Stimulated activated CD4-positive, alpha-beta T cell treated with anti-CD3 and anti-CD28 coated beads, Interleukin-4, amount 100 ng/mL, for 4 hours (primary cell): ENCODE measurements around the gene HMCES.

Source experiments
- DNase-seq, 2 experiments: peaks; one replicate each; pipeline ENCODE4 v3.0.0-alpha.2; 2020

The HMCES gene

DNA sequence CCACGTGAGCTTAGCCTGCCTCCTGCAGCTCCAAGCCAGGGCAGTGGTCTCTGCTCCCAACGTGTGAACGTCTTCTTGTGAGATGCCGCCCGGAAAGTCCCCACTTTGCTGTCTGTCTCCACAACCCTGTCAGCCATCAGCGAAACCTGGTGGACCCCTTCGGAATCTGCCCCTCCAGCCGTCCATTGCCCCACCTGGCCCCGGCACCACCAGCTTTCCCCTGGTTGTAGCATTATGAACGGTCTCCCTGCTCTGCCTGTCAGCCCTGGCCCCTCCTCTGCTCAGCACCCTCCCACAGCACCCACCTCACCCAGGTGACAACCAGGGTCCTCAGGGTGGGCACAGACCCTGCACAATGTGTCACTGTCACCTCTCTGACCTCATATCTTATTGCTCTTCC lies 71.1 kb downstream of the HMCES start:
- no peak for DNase-seq

DNA sequence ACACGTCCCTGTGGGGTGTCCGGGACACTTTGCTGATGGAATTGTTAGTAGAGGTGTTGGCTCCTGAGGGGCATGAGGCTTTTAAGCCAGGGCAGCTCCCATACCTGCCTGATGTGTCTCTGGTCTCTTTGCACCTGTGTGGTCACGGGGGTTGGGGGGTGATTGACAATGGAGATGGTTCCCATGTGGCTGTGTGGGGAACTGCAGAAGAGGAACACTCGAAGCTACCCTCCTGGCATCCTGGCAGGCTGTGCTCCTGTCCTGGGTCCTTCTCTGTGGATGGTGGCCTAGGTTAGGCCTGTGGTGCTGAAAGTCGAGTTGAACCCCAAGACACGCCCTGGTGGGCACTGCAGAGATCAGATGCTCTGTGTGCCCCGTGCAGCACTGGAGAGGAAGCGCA lies 73.4 kb downstream of the HMCES start:
- no peak for DNase-seq

DNA sequence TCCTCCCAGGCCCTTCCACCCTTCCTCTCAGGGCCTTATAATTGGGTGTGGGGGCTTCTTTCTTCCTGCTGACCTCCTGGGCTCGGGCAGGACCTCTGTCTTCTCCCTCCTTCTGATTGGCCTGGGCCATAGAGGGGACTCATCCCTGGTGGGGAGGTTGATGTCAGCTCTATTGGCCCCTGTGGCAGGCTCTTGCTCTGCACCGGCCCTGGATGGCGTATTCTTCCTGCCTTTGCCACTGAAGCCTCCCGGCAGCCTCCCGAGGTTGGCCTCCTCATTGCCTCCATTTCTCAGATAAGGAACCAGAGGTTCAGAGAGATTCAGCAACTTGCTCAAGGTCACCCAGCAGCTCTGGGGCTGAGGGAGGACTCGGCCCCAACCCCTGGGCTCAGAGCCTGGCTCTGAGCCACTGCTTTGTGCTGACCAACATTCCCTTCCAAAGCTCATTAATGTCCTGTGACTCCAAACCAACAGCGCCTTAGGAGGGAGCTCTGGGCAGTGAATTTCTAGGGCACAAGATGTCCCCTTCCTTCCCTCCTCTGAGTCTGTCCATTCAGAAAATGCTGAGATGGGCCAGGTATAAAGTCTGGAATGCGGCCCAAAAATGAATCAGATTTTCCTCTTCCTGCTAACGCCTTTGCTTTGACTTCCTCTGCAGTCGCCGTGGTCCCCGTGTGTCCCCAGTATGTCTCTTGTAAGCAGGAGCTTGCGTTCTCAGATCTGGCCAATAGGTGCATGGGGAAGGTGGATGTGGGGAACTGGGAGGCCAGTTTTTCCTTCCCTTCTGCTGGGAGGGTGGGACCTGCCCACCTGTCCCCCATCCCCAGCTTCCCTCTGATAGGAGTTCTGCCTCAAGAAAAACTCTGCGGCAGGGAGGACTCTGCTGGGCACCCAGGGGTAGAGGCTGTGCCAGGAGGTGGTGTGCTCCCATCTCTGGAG lies 74.2 kb downstream of the HMCES start:
- no peak for DNase-seq

DNA sequence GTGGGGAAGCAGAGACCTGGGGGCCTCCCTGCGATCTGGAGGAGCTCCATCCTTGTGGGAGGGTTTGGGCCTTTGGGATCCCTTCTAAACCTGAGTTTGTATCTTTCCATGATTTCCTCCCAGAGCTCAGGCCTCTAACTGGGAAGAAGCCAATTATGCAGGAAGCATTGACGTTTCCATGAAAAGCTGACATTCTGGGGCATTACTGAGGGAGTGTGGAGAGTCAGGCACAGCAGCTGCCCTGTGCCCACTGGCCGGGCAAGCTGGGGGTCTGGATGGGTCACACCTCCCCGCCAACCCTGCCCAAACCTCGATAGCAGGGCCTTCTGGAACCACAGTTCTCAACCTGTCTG lies 74.9 kb downstream of the HMCES start:
- no peak for DNase-seq
